GM11168 (cell line): ENCODE measurements around the gene PRKCD.

Experiments used
- in situ Hi-C: fragments of 300-500 bp; cut with MboI; formaldehyde crosslinking; loops from one replicate; pipeline ENCODE4 v1.12.0; 2022; ENCODE audit warnings: low sequenced_read_pairs; ENCODE audit not compliant: unreplicated experiment

Gene PRKCD

DNA sequence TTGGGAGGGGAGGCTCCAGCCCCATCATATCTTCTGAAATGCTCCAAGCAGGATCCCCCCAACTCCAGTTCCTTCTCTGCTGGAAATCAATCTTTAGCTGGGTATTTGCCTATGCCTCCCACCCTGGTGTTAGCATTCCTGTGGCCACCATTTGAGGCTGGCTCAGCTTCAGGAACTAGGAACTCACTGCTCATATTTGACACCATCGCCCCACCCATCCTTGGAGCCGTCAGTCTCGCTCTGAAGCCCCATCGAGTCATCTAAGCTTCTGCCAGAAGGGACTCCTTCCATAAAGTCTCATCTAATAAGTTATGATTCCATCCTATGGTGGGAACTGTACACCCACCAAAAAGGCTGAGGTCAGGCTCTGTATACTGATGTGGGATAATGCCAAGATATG lies 26.4 kb downstream of the PRKCD start:
- in situ Hi-C loops = no loop called here

DNA sequence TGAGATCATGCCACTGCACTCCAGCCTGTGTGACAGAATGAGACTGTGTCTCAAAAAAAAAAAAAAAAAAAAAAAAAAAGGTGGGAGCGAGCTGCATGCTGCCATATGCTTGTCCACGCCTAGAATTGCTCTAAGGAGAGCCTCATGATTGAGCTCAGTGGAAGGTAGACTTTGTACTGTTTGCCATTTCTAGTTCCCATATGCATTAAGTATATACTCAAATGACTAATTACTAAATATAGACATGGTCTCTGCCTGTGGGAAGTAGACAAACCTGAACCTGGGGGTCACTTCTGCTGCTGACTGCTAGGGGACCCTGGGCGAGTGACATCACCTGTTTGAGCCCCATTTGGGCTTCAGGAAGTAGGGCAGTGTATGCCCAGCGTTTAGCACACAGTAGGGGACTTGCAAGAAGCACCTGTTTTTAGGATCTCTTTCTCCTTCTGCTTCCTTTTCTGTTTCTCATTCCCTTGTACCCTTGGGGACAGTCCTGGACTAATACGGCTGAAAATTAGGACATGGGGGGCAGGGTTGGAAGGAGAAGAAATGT lies 27.2 kb downstream of the PRKCD start:
- in situ Hi-C loops = no loop called here

- in situ Hi-C loops = no loop called here
These were observed 27.7 kb downstream of the PRKCD start for GRCh38 chr3:53188720-53189119.

DNA sequence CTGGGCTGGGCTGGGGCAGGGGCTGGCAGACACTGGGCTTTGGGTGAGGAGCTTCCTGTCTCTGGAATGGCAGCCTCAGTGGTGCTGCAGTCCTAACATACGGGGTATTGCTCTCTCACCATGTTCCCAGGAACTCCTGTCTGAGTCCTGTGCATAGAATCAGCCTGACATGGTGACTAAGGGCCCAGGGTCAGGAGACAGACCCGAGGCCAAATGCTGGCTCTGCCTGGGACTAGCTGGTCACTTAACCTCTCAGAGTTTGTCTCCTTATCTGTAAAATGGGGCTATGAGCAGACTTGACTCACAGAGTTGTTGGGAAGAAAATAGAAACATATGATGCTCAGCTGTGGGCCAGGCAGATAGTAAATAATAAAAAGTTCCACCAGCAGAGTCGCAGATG lies 28.3 kb downstream of the PRKCD start:
- in situ Hi-C loops = no loop called here

GRCh38 chr3:53190659-53191058 lies 29.6 kb downstream of the PRKCD start:
- in situ Hi-C loops = no loop called here

GRCh38 chr3:53191836-53192480 lies 30.9 kb downstream of the PRKCD start:
- in situ Hi-C loops = no loop called here

DNA sequence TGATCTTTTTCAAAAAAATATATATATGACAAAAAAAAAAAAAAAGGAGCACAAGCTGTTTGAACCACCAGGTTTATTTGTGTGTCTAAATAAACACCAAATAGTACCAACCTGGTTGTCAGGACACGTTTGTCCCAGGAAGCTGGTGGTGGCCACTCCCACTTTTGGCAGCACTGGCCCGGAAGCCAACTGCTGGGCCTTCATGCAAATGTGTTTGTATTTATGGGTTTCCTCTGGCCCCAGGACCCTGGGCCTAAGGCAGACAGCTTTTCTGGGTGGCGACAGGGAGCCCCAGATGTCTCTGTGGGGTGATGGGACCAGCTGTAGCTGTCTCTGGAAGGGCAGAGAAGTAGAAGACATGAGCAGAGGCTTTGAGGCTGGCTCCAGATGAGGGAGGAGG lies 31.6 kb downstream of the PRKCD start:
- in situ Hi-C loops = no loop called here

- in situ Hi-C loops = no loop called here
These were observed 32.6 kb downstream of the PRKCD start for GRCh38 chr3:53193466-53194209.

DNA sequence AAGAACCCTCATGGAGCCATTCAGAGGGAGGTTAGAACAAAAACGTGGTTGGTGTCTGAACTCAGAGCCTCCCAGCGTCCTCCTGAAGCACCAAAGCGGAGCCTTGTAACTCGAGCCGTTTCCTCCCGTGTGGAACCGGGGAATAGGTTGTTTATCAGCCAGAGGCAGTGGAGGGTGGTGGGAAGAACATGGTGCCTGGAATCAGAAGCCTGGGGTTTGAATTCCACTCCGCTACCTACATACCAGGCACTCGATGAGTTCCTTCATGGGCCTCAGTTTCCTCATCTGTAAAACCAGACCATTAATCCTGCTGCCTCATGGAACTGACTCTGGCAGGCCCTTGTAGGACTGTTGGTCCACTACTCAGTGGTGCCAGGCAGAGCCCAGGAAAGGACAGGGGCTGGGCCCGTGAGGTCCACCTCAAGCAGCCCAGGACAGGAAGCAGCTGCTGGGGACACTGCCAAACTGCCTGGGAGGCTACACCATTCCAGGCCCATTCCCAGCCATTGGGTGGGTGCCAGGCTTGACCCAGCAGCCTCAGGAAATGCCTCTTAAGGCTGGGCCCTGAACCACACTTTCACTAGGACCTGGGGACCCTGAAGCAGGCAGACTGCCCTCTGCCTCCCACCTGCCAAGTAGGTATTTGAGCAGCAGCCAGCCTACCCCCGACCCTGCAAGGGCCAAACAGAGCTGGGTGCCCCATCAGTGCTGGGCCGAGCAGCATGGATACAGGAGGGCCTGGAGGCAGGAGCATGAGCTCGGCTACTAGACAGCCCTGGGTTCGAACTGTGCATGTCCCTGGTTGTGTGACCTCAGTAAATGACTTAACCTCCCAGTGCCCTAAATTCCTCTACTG lies 33.4 kb downstream of the PRKCD start:
- in situ Hi-C loops = no loop called here

DNA sequence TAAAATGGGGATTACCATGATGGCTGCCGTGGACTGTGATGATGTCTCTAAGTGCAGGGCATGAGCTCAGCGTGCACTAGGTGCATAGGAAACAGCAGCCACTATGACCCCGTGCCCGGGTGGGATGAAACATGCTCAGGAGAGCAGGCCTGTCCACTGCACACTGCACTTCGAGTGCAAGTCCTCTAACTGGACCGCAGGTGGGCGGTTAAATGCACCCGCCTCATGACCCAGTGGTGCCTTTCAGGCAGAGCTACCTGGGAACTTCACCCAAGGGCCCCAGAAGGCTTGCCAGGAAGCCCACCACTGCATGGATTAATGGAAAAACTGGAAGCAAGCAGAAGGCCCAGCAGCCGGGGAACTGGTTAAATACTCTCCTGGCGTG lies 34.0 kb downstream of the PRKCD start:
- in situ Hi-C loops = no loop called here

- in situ Hi-C loops = no loop called here
These were observed 34.9 kb downstream of the PRKCD start for GRCh38 chr3:53195602-53196574.

DNA sequence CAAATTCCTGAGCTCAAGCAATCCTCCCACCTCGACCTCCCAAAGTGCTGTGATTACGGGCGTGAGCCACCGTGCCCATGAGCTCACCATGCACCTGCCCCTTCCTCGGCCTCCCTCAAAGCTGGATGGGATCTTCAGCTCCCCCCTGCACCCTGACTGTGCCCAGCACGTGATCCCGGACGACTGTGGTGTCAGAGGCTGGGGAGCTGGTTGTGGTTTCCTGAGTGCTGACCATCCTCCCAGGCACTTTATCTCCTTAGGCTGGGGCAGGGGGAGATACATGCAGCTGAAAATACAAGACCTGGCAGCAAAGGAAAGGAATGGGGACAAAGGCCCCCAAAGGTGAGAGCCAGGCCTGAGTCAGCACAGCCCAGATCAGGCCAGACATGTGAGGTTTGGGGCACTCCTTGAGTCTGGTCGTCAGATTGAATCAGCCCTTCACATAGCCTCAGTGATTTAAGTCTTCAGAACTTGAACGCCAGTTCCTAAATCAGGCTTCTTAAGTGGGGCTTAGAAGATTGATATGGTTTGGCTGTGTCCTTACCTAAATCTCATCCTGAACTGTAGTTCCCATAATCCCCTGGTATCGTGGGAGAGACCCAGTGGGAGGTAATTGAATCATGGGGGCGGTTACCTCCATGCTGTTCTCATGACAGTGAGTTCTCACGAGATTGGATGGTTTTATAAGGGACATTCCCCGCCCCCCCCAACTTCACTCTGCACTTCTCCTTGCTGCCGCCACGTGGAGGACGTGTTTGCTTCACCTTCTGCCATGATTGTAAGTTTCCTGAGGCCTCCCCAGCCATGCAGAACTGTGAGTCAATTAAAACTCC lies 35.8 kb downstream of the PRKCD start:
- in situ Hi-C loops = no loop called here

GRCh38 chr3:53198256-53198977 lies 37.4 kb downstream of the PRKCD start:
- in situ Hi-C loops = no loop called here

DNA sequence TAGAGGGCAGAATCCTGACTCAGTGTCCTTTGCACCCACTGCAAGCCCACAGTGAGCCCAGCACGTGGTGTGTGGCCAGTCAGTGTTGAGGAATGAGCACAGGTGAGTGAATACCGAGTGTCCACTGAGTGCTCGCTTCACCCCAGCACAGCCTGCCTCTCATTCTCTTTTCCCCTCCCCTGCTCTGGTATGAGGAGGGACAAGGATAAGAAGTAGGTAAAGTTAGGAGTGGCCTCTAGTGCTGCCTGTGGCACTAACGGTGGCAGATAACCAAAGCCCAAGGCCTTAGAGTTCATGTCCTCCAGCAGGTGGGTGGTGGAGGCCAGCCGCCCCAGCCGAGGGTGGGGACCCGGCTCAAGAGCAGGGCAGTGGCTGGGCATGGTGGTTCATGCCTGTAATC lies 38.0 kb downstream of the PRKCD start:
- in situ Hi-C loops = no loop called here

DNA sequence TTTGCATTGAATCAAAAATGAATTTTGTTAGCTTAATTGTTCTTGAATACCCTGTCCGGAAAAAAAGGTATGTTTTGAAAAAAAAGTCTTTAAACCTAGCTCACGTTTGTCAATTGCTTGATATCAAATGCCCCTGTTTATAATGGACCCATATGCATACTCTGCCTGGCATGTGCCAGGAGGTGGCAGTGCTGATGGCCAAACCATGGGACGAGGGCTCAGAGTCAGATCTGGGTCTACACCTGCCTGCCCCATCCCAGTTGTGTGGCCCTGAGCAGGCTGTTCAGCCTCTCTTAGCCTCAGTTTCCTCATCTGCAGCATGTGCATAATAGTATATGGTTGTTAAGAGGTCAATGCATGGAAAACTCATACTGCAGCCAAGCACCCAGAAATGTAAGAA lies 38.8 kb downstream of the PRKCD start:
- in situ Hi-C loops = loop anchor here (5.0 kb wide), 1 partner anchor 68 kb away; the partner anchor contains the start of gene RFT1

- in situ Hi-C loops = loop anchor here (5.0 kb wide), 1 partner anchor 68 kb away; the partner anchor contains the start of gene RFT1
These were observed 39.8 kb downstream of the PRKCD start for GRCh38 chr3:53200501-53201498.
